ENCODE measurements around the gene ZNF480.
"Not testable (repeated sequence)": the region's sequence is repeated elsewhere in the genome, so short reads cannot be mapped to it uniquely, and the experiment has no call there.

Gene ZNF480

GRCh38 chr19:52296773-52297600, at the start of gene ZNF480:
Gene ZNF480 (plus strand): TSS chr19:52297169. CDS start chr19:52300413, 3,244 bp downstream.
- DNase-seq (ENCODE audit: low read depth): peak; percentile 77

- DNase-seq (ENCODE audit: low read depth): peak; percentile 48
Measured at GRCh38 chr19:52248241-52248640, 48.7 kb upstream of the ZNF480 start.

GRCh38 chr19:52258426-52258825, 38.5 kb upstream of the ZNF480 start:
- DNase-seq (ENCODE audit: low read depth): no peak

GRCh38 chr19:52265556-52265955, 31.4 kb upstream of the ZNF480 start:
- not testable (repeated sequence) for DNase-seq (ENCODE audit: low read depth)

GRCh38 chr19:52269338-52270261, 27.4 kb upstream of the ZNF480 start, which contains the start of gene ZNF766:
Gene ZNF766 (plus strand): TSS chr19:52269587. CDS start chr19:52269614, 27 bp downstream.
- DNase-seq (ENCODE audit: low read depth): peak; percentile 94

GRCh38 chr19:52270266-52270885, 26.6 kb upstream of the ZNF480 start:
- no peak for DNase-seq (ENCODE audit: low read depth)

- DNase-seq (ENCODE audit: low read depth): no peak
Measured at GRCh38 chr19:52273301-52273700, 23.7 kb upstream of the ZNF480 start.

- no peak for DNase-seq (ENCODE audit: low read depth)
Measured at GRCh38 chr19:52274191-52274590, 22.8 kb upstream of the ZNF480 start.

GRCh38 chr19:52275988-52276387, 21.0 kb upstream of the ZNF480 start:
- no peak for DNase-seq (ENCODE audit: low read depth)

- no peak for DNase-seq (ENCODE audit: low read depth)
Measured at GRCh38 chr19:52277471-52277870, 19.5 kb upstream of the ZNF480 start.

GRCh38 chr19:52286256-52286655, 10.7 kb upstream of the ZNF480 start:
- DNase-seq (ENCODE audit: low read depth): no peak

- DNase-seq (ENCODE audit: low read depth): no peak
Measured at GRCh38 chr19:52291781-52292180, 5.2 kb upstream of the ZNF480 start.

- DNase-seq (ENCODE audit: low read depth): not testable (repeated sequence)
Measured at GRCh38 chr19:52292946-52293345, 4.0 kb upstream of the ZNF480 start.

- DNase-seq (ENCODE audit: low read depth): no peak
Measured at GRCh38 chr19:52296400-52296772, 583 bp upstream of the ZNF480 start.

GRCh38 chr19:52297601-52298364, 814 bp downstream of the ZNF480 start:
- no peak for DNase-seq (ENCODE audit: low read depth)

- DNase-seq (ENCODE audit: low read depth): no peak
Measured at GRCh38 chr19:52307275-52307674, 10.3 kb downstream of the ZNF480 start.

- no peak for DNase-seq (ENCODE audit: low read depth)
Measured at GRCh38 chr19:52322429-52322828, 25.5 kb downstream of the ZNF480 start.

- DNase-seq (ENCODE audit: low read depth): no peak
Measured at GRCh38 chr19:52331757-52332156, 34.8 kb downstream of the ZNF480 start.

- no peak for DNase-seq (ENCODE audit: low read depth)
Measured at GRCh38 chr19:52335768-52336116, 38.8 kb downstream of the ZNF480 start.

GRCh38 chr19:52336117-52336790, 39.3 kb downstream of the ZNF480 start, which contains the start of gene ZNF610:
Gene ZNF610 (plus strand): TSS chr19:52336243. CDS start chr19:52349173, 12,930 bp downstream.
- peak; percentile 68 for DNase-seq (ENCODE audit: low read depth)

Data from stimulated activated CD8-positive, alpha-beta memory T cell treated with anti-CD3 and anti-CD28 coated beads, Interleukin-15, amount 100 ng/mL, for 1 hour (primary cell).